NCI-H146 (cell line): ENCODE results near the gene ST8SIA1.

Experiments used
- DNase-seq: peaks from one replicate; lab custom pipeline; 2025; lab: John Stamatoyannopoulos, UW

ST8SIA1 gene

GRCh38 chr12:22283006-22283506 lies 51.5 kb downstream of the ST8SIA1 start:
- no peak for DNase-seq

- DNase-seq: no peak
These were observed 52.2 kb downstream of the ST8SIA1 start for GRCh38 chr12:22282283-22282682.

GRCh38 chr12:22276867-22277266 lies 57.6 kb downstream of the ST8SIA1 start:
- no peak for DNase-seq

- no peak for DNase-seq
These were observed 58.2 kb downstream of the ST8SIA1 start for GRCh38 chr12:22276313-22276712.

GRCh38 chr12:22275843-22276242 lies 58.7 kb downstream of the ST8SIA1 start:
- DNase-seq: no peak

- no peak for DNase-seq
These were observed 62.0 kb downstream of the ST8SIA1 start for GRCh38 chr12:22272335-22273151.

- no peak for DNase-seq
These were observed 63.5 kb downstream of the ST8SIA1 start for GRCh38 chr12:22271023-22271422.

- DNase-seq: no peak
These were observed 65.5 kb downstream of the ST8SIA1 start for GRCh38 chr12:22268973-22269372.

GRCh38 chr12:22268406-22268805 lies 66.1 kb downstream of the ST8SIA1 start:
- DNase-seq: no peak

GRCh38 chr12:22266101-22266500 lies 68.4 kb downstream of the ST8SIA1 start:
- DNase-seq: no peak

GRCh38 chr12:22264380-22264779 lies 70.1 kb downstream of the ST8SIA1 start:
- no peak for DNase-seq

GRCh38 chr12:22262309-22262708 lies 72.2 kb downstream of the ST8SIA1 start:
- no peak for DNase-seq

- DNase-seq: no peak
These were observed 77.4 kb downstream of the ST8SIA1 start for GRCh38 chr12:22257100-22257499.

GRCh38 chr12:22256605-22257004 lies 77.9 kb downstream of the ST8SIA1 start:
- DNase-seq: no peak

- no peak for DNase-seq
These were observed 78.5 kb downstream of the ST8SIA1 start for GRCh38 chr12:22256041-22256441.

GRCh38 chr12:22255097-22255496 lies 79.4 kb downstream of the ST8SIA1 start:
- peak; percentile 15 for DNase-seq

GRCh38 chr12:22254478-22254877 lies 80.0 kb downstream of the ST8SIA1 start:
- no peak for DNase-seq

GRCh38 chr12:22252057-22252456 lies 82.5 kb downstream of the ST8SIA1 start:
- no peak for DNase-seq

GRCh38 chr12:22250762-22251161 lies 83.7 kb downstream of the ST8SIA1 start:
- DNase-seq: no peak

GRCh38 chr12:22248571-22249115 lies 85.9 kb downstream of the ST8SIA1 start:
- no peak for DNase-seq

GRCh38 chr12:22248121-22248520 lies 86.4 kb downstream of the ST8SIA1 start:
- DNase-seq: no peak

GRCh38 chr12:22246217-22246846 lies 88.2 kb downstream of the ST8SIA1 start:
- DNase-seq: no peak

GRCh38 chr12:22242726-22243125 lies 91.8 kb downstream of the ST8SIA1 start:
- DNase-seq: no peak
